GM21737 (cell line): Measurements from ENCODE around the gene ZNF322.
"Not testable (repeated sequence)": the region's sequence is repeated elsewhere in the genome, so short reads cannot be mapped to it uniquely, and the experiment has no call there.

Experiments used
- ATAC-seq: cut with Tn5 transposase; IDR thresholded peaks from one replicate; pipeline ENCODE4 v1.9.1; 2021; ENCODE audit warnings: mild to moderate bottlenecking, moderate library complexity; ENCODE audit not compliant: unreplicated experiment

The ZNF322 gene, protein sequence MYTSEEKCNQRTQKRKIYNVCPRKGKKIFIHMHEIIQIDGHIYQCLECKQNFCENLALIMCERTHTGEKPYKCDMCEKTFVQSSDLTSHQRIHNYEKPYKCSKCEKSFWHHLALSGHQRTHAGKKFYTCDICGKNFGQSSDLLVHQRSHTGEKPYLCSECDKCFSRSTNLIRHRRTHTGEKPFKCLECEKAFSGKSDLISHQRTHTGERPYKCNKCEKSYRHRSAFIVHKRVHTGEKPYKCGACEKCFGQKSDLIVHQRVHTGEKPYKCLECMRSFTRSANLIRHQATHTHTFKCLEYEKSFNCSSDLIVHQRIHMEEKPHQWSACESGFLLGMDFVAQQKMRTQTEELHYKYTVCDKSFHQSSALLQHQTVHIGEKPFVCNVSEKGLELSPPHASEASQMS

DNA sequence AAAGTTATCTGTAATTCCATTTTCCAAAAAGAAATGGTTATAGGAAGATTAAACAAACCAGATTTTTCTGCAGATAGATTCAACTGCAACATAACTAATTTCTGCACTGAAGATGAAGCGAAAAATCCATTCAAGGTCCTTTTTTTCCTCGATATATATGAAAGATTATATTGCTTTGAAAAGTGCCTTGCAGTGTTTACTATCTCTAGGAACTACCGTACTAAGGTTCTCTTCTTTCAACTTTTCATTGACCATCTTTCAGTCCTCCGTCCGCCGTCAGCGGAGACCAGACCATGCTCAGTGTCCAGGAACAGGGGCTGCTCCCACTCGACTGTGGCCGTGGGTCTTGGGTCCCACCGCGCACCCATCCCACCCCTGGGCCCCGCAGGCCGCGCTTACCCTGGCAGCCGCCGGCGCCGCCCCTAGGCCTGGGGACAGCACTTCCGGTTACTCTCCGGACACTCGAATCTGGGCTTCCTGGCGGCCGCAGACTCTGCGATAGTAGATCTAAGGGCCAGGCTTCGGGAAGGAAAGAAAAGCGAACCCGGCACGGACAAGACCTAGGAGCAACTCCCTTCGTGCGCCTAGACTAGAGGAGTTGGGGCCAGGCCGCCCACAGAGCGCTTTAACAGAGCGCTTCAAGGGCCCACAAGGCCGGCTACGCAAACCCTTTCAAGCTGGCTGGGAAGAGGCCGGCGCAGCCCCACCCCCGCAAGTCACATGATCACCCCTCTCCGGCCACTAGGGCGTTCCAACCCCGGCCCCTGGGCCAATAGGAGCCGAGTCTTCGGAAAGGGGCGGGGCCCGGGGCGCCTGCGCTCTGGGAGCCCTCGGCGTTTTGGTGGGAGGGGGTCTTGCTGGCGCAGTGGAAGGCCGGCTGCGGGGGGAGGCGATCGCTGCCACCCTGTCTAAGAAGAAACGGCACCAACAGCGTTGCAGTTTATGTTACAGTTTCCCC lies at the start of gene ZNF322:
Gene ZNF322, minus strand, starts transcription at position 705 of the 958 bp plus-strand sequence. CDS start 21,193 bp downstream, outside the sequence.
- peak; percentile 96 for ATAC-seq

DNA sequence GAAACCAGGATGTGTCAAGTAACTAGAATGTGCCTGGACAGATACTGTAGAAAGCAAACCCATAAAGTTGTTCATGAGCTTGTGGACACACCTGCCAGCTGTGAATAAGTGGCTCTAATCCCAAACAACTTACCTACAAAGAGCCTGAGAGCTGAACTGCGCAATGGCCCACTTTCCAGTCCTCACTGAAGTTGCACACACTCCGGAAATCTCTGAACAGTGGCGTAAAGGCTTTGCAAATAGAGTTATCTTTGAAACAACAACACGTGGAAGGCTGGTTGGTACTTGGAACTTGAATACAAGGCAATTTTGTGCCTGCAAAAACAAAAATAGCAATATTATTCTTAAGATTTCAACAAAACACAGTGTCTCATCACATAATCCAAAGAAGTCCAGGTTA lies 46.2 kb upstream of the ZNF322 start:
- ATAC-seq: not testable (repeated sequence)

DNA sequence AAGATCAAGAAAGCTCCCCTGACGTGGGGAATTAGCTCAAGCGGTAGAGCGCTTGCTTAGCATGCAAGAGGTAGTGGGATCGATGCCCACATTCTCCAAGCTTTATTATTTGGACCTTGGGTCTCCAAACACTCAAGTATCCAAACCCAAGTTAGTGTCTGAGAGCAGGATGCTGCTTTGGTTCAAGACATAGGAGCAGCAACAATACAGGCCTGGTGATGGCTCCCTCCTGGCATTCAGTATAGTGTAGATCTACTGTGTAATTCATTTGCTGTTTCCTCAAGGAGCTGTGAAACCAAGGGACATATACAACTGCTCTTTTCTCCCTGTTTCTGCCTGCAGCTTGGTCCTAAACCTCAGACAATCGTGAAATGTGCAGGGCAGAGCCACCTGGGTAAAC lies 45.8 kb upstream of the ZNF322 start:
- not testable (repeated sequence) for ATAC-seq

DNA sequence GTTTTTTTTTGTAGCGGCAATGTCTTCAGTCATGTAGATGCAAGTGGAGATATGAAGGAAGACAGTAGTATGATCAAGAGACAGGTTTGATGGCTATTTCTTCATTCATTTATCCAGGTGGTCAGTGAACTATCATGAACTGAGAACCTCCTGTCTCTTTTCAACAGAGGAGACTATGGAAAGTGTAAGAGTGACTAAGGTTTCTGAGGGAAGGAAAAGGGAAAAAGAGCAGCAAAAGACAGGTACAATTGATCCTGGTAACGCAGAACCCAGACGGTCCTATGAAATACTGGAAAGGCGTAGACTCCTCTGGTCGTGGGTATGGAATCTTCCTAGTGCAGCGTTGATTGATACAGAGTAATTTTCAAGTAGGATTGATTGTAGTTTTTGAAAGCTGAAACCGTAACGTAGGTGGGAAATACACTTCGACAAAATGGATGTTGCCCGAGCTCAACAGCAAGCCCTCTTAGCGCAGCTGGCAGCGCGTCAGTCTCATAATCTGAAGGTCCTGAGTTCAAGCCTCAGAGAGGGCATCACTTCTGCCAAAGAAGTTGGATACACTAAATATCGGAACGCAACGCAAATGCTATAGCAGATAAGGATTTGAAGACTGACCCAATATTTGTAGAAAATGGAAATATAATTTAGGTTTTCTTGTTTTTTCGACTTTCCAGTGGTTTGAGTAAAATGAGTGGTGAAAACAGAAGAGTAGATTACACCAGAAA lies 41.6 kb upstream of the ZNF322 start:
- ATAC-seq: not testable (repeated sequence)

DNA sequence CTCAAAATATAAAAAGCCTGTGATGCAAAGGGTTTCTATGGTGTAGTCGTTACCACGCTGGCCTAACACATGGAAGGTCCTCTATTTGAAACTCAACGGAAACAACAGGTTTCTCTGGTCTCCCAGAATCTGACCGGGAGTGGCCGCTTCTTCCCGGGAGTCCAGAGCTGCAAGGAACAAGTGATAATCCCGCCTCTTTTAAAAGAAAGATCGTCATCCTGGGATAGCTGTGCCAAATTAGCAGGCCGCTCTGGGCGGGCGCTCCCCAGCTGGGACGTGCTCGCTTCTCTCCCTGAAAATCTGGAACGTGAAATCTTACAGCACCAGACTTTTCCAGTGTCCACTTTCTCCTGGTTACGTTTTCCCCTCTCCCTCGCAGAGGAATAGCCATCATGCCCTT lies 38.0 kb upstream of the ZNF322 start:
- not testable (repeated sequence) for ATAC-seq

DNA sequence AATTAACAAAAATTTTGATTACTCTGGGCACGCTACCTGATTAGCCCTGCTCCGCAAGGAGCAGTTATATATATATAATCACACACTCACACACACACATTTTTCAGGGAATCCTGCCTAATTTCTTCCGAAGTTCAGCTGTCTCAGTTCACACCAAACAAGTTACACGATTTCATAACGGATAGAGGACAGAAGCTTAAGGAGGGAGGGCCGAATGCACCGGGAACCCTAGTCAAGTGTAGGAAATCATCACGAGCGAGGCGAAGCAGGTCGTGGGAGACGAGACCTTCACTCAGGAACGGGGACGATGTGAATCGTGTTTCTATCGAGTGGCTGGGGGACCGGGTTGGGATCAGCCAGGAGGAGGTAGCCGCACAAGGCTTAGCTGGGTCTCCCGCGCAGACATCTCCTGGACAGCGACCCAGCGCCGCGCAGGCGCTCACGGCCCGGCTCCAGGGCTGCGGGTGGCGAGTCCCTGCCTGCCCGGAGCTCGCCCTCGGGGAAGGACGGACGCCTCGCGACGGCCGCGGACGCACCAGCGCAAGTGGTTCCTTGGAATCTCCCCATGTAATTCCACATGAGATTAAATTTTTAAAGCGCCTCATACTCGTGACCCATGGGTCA lies 29.9 kb upstream of the ZNF322 start:
- not testable (repeated sequence) for ATAC-seq

DNA sequence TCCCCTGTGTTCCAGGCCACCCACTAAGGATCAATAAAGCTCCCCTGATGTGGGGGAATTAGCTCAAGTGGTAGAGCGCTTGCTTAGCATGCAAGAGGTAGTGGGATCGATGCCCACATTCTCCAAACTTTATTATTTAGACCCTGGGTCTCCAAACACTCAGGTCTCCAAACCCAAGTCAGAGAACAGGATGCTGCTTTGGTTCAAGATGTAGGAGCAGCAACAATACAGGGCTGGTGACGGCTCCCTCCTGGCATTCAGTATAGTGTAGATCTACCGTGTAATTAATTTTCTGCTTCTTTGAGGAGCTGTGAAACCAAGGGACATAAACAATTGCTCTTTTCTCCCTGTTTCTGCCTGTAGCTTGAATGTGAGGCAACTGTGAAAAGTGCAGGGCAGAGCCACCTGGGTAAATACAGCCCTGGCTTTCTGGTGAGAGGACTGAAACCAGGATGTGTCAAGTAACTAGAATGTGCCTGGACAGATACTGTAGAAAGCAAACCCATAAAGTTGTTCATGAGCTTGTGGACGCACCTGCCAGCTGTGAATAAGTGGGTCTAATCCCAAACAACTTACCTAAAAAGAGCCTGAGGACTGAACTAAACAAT lies 23.0 kb upstream of the ZNF322 start:
- ATAC-seq: not testable (repeated sequence)

DNA sequence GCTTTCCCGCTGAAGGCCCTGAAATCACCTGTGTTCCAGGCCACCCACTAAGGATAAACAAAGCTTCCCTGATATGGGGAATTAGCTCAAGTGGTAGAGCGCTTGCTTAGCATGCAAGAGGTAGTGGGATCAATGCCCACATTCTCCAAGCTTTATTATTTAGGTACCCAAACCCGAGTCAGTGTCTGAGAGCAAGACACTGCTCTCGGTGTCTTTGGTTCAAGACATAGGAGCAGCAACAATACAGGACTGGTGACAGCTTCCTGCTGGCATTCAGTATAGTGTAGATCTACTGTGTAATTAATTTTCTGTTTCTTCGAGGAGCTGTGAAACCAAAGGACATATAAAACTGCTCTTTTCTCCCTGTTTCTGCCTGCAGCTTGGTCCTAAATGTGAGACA lies 13.7 kb upstream of the ZNF322 start:
- ATAC-seq: not testable (repeated sequence)

DNA sequence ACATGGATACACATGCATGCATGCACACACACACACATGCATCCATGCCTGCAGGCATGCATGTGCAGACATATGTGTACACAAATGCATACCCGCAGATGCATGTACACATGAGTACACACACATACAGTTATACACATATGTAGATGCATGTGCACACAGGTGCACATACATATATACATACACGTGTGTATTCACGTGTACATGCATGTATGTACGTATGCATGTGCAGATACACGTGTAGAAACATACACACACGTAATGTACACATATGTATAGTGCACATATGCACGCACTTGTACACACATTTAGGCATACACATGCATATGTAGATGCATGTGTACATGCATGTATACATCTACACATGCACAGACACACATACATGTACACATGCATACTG lies 11.0 kb upstream of the ZNF322 start:
- ATAC-seq: not testable (repeated sequence)

DNA sequence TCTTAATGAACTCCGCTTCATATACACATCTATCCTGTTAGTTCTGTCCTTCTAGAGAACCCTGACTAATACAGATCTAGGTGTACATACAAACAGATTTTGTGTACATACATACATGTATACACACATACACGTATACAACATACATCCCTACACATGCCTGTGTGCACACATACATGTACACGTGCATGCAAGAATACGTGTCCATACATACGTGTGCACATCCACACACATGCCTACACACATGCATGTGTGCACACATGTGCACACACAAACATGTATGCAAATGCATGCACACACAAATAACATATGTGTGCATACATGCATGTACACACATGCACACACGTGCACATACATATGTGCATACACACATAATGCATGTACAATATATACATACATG lies 10.5 kb upstream of the ZNF322 start:
- not testable (repeated sequence) for ATAC-seq

DNA sequence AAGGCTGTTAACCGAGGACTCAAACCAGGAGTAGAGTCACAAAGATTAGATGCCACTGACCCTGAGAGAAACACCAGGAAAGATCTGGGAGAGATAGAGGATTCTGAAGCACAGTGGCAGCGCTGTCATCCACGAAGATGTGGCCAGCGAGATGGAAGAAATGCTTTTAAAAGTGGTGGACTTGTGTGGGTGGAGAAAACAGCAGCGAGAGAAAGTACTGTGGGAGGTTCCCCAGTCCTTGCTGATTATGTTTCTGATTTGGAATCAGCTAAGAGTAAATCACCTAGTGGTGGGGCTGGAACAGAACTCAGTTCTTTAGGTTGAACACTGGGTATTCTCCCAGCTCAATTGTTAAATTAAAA lies 435 bp upstream of the ZNF322 start:
- ATAC-seq: peak; percentile 17

DNA sequence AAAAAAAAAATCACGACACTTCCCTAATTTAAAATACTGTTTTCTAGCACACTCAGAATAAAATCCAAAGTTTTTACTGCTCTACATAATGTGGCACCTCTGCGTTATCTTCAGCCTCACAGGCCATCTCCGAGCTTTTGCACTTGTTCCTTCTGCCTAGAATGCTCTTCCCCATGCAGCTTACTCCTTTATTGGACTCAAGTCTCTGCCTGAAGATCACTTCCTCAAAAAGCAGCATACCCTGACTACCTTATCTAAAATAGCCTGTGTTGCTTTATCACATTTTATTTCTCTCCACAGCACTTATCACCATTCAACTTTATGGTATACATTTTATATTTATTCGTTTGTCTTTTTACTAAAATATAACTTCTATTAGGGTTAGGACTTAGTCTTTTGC lies 2.3 kb downstream of the ZNF322 start:
- no peak for ATAC-seq

DNA sequence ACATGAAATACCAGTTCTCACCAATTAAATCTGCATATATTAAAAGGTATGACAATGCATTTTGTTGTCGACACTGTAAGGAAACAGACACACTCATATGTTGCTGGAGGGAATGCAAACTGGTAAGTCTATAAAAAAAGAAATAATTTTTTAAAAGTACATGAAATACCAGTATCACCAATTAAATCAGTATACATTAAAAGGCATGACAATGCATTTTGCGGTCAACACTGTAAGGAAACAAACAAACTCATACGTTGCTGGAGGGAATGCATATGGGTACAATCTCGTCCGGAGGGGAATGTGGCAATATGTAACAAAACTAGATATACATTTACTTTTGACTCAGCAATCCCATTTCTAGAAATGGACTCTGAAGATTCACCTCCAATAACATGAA lies 6.5 kb downstream of the ZNF322 start:
- ATAC-seq: no peak

DNA sequence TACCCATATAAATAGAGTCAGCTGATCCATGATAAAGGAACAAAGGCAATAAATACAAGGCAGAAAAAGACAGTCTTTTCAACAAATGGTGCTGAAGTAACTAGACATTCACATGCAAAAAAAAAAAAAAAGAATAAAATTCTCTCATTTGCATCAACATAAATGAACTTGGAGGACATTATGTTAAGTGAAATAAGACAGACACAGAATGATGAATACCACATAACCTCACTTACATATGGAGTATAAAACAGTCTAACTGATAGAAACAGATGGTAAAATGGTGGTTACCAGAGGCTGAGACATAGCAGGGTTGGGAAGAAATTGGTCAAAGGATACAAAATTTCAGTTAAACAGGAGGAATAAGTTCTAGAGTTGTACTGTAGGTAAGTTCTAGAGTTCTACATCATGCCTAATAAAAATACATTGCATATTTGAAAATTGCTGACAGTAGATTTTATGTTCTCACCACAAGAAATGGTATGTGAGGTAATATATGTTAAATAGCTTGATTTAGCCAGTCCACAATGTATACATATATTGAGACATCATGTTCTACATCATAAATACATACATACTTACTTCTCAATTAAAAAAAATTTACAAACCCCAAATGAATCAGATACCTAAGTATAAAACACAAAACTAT lies 8.3 kb downstream of the ZNF322 start:
- ATAC-seq: no peak

DNA sequence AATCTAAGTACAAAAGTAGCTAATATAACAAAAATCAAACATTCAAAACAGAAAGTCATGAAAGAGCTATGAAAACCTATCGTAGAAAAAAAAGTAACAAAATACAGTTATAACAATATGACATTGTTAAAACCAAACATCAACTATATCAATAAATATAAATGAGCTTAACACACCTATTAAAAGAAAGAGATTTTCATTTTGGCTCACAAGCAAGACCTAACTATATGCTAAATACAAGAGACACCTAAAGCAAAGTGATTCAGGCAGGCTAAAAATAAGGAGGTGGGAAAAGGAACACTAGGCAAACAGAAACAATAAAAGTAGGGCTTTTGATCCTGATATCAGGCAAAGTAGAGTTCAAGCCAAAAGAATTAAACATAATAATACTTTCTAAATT lies 13.5 kb downstream of the ZNF322 start:
- no peak for ATAC-seq

DNA sequence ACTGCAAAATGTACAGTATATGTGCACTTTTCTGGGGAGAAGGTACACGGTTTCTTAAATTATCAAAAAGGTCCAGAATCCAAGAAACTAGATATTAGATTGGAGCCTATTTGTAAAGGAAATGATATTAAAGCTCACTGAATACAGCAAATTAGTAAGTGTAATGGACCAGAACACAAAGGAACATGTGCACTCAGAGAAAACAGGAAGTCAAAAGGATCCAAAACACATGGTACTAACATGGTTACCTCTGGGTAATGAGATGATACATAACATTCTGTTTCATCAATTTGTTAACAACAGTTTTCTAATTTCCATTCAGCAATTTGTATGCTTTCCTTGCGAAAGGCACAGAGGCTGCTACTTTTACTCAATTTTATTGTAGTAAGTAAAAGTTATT lies 18.7 kb downstream of the ZNF322 start:
- ATAC-seq: no peak

DNA sequence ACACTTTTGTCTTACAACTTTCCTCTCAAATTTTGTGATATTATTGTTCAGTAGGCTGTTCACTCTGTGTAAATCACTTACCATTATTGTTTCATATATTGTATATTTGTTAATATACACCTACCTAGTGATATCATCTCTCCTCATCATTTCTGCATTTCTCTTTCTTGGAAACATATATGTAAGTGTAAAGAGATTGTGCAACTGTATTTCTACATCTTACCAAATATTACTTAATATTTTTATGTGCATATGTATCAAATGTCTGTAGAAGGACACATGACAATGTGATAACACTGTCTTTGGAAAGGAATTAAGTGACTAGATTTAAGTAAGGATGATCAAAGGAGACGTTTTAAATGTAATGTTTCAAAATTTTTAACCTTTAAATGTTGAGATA lies 30.2 kb downstream of the ZNF322 start:
- ATAC-seq: no peak

DNA sequence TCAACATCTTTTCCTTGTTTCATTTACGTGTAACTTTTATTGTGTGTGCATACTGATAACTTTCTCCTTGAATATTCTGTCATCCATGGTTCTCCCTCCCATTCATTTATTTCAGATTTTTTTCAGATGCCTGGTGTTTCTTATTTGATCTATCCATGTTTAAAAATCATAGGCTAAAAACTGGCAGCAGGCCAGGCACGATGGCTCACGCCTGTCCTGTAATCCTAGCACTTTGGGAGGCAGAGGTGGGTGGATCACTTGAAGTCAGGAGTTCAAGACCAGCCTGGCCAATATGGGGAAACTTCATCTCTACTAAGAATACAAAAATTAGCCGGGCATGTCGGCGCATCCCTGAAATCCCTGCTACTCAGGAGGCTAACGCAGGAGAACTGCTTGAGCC lies 31.7 kb downstream of the ZNF322 start:
- no peak for ATAC-seq

DNA sequence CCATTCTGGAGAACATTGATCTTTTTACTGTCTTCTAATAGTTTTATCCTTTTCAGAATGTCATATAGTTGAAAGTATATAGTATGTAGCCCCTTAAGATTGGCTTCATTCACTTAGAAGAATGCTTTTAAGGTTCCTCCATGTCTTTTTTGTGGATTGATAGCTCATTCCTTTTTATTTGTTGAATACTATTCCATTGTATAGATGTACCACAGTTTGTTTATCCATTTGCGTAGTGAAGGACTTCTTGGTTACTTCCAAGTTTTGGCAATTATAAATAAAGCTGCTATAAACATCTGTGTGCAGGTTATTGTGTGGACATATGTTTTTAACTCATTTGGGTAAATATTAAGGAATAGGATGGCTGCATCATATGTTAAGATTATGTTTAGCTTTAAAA lies 35.0 kb downstream of the ZNF322 start:
- ATAC-seq: no peak

DNA sequence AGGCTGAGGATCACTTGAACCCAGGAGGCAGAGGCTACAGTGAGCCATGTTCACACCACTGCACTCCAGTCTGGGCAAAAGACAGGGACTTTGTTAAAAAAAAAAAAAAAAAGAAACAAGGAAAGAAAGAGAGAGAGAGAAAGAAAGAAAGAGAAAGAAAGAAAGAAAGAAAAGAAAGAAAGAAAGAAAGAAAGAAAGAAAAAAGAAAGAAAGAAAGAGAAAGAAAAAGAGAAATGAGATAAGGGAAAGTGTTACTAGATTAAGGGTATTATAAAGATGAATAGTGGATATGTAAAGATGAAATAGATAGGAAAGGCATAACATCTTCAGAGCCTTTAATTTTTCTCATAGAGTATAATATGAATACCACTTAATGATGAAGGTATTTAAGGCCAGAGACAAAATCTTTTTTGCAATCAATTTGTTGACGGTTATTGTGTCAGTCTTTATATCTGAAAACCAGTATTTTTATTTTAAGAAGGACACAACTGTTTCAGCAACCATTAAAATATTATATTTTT lies 36.1 kb downstream of the ZNF322 start:
- ATAC-seq: no peak
